GM23248 (cell line): ENCODE measurements around the gene TFAP2E. TPM values are rescaled to one million over a fixed set of nuclear protein-coding genes. Genes with fewer than 3 reads are reported as not detected.
A peak's percentile ranks its signal among the peaks of the same experiment; 100 is the strongest.

Source experiments
- DNase-seq: peaks from one replicate; pipeline ENCODE4 v3.0.0-alpha.2; 2015
- H2AFZ ChIP-seq: fragments of 200-600 bp; sonication (generic); 2 replicates; pipeline ENCODE4 v1.6.1; 2016; ENCODE audit warnings: antibody characterized with exemption
- H3F3A ChIP-seq: fragments of 200-600 bp; sonication (generic); 2 replicates; pipeline ENCODE4 v1.6.1; 2016; ENCODE audit warnings: mild to moderate bottlenecking, antibody characterized with exemption, mixed run types; ENCODE audit not compliant: insufficient read depth
- H3K27ac ChIP-seq: fragments of 200-600 bp; sonication (generic); 2 replicates; pipeline ENCODE4 v1.5.1; 2016; ENCODE audit warnings: mild to moderate bottlenecking
- H3K27me3 ChIP-seq: fragments of 200-600 bp; sonication (generic); replicated peaks from 2 replicates; pipeline ENCODE4 v1.6.1; 2016; ENCODE audit warnings: mild to moderate bottlenecking; ENCODE audit not compliant: insufficient read depth
- H3K36me3 ChIP-seq: fragments of 200-600 bp; sonication (generic); 2 replicates; pipeline ENCODE4 v1.6.1; 2016; ENCODE audit warnings: low read depth, mild to moderate bottlenecking
- H3K4me1 ChIP-seq: fragments of 200-600 bp; sonication (generic); 2 replicates; pipeline ENCODE4 v1.6.1; 2016; ENCODE audit warnings: mild to moderate bottlenecking; ENCODE audit not compliant: insufficient read depth
- H3K4me2 ChIP-seq: fragments of 200-600 bp; sonication (generic); one replicate; pipeline ENCODE4 v1.6.1; 2016; ENCODE audit warnings: mild to moderate bottlenecking; ENCODE audit not compliant: unreplicated experiment
- H3K4me3 ChIP-seq: fragments of 200-600 bp; sonication (generic); 2 replicates; pipeline ENCODE4 v1.5.1; 2016; ENCODE audit warnings: mild to moderate bottlenecking
- H3K79me2 ChIP-seq: fragments of 200-600 bp; sonication (generic); 2 replicates; pipeline ENCODE4 v1.6.1; 2016; ENCODE audit warnings: mild to moderate bottlenecking; ENCODE audit not compliant: insufficient read depth
- H3K9ac ChIP-seq: fragments of 200-600 bp; sonication (generic); 2 replicates; pipeline ENCODE4 v1.6.1; 2016; ENCODE audit warnings: mild to moderate bottlenecking
- H3K9me2 ChIP-seq: fragments of 200-600 bp; sonication (generic); 2 replicates; pipeline ENCODE4 v1.6.1; 2016; ENCODE audit warnings: mixed run types, mild to moderate bottlenecking, moderate library complexity; ENCODE audit not compliant: insufficient read depth
- H3K9me3 ChIP-seq: fragments of 200-600 bp; sonication (generic); one replicate; pipeline ENCODE4 v1.6.1; 2017; ENCODE audit warnings: low read depth
- H4K20me1 ChIP-seq: fragments of 200-600 bp; sonication (generic); 2 replicates; pipeline ENCODE4 v1.6.0; 2016; ENCODE audit not compliant: insufficient read depth
- EZH2 ChIP-seq: fragments of 200-600 bp; sonication (generic); IDR thresholded peaks from 2 replicates; pipeline ENCODE4 v1.6.1; 2018; ENCODE audit warnings: antibody characterized with exemption, mild to moderate bottlenecking; ENCODE audit not compliant: insufficient read depth, poor library complexity, severe bottlenecking
- EZH2phosphoT487 ChIP-seq: fragments of 200-600 bp; sonication (generic); IDR thresholded peaks from 2 replicates; pipeline ENCODE4 v1.6.1; 2018; ENCODE audit warnings: antibody characterized with exemption, moderate library complexity, mild to moderate bottlenecking, low read depth; ENCODE audit not compliant: insufficient read depth
- WGBS, 2 experiments: methylation state at CpG; one replicate each; pipeline ENCODE4 v1.1.6; 2015 to 2017; ENCODE audit warnings: low lambda C conversion rate in 2 of 2, low coverage in 1 of 2; ENCODE audit errors: missing lambda C conversion rate in 2 of 2; 5-methylcytosine and 5-hydroxymethylcytosine counted together
- in situ Hi-C: fragments of 300-500 bp; cut with MboI; formaldehyde crosslinking; loops from 2 replicates; pipeline ENCODE4 v1.15.0; 2020
- polyA plus RNA-seq: library from polyadenylated mRNA; unstranded; fragments of >200 nt; fragmentation: Nextera tagmentation; extraction: Ambion mirVana; gene quantifications from 2 replicates; pipeline ENCODE4 v1.2.1, GENCODE V29; 2016
- total RNA-seq: library from RNA; depleted of rRNA; stranded (reverse); fragments of >200 nt; shearing (Covaris generic); gene quantifications from 2 replicates; pipeline ENCODE4 v1.2.3, GENCODE V29; 2014

TFAP2E gene
- total and polyA plus RNA-seq, 2 experiments from 2014 or later, result 0.18 TPM; not detected in 1

DNA sequence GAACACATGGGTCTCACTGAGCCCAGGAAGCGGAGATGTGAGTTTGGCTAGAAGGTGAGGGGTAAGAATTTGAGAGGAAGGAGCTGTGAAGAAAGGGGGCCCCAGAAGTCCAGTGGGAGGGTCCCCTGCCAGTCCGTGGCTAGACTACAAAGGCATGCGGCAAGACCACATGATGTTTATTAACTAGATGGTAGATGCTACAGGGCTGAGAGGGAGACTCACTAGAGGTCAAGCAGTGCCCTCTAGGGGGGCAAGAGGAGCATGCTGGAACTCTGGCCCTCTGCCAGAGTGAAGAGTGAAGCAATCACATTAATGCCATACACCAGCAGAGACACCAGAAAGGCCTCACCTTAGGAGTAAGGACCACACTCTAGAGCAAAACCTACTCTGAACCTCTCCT, 28.1 kb upstream of the TFAP2E start:
- no peak overlapping the region for H2AFZ ChIP-seq
- peaks cover 15% of the 10 kb centered on the region for H3K4me1 ChIP-seq
- H3K9ac ChIP-seq, result no peak overlapping the region
- DNase-seq, result peak; percentile 34
- peaks cover 63% of the 10 kb centered on the region for H3K79me2 ChIP-seq
- H4K20me1 ChIP-seq, result no peaks in the 10 kb centered on the region
- in situ Hi-C loops, result no loop called here
- peaks cover 21% of the 10 kb centered on the region for H3F3A ChIP-seq
- H3K9me2 ChIP-seq, result no peaks in the 10 kb centered on the region
- H3K27me3 ChIP-seq, result no peaks in the 10 kb centered on the region
- TF ChIP-seq EZH2 (no peak), EZH2phosphoT487 (no peak)
- no peak overlapping the region for H3K27ac ChIP-seq
- 98 to 100% methylated on average over 3 of the region's 3 CpGs for WGBS, 2 experiments
- H3K4me2 ChIP-seq, result no peak overlapping the region
- no peak overlapping the region for H3K4me3 ChIP-seq
- H3K36me3 ChIP-seq, result peaks cover 7% of the 10 kb centered on the region; the same call in 1 of the 2 replicates
- H3K9me3 ChIP-seq, result no peaks in the 10 kb centered on the region

DNA sequence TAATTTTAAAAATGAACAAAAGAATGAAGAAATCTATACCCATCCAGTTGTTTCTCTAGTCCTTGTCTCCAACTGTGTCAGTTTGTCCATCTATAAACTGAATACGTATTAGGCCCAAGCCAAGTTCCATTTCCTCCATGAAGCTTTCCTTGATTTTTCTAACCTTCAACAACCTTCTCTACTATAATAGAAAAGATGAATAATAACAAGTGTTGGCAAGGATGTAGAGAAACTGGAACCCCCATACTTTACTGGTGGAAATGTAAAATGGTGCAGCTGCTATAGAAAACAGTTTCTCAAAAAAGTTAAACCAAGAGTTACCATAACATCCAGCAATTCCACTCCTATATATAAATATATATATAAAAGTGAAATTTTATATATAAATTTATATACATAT, 26.5 kb upstream of the TFAP2E start:
- no peak overlapping the region for H2AFZ ChIP-seq
- no peaks in the 10 kb centered on the region for H3K9me2 ChIP-seq
- no peaks in the 10 kb centered on the region for H3K9me3 ChIP-seq
- no peak overlapping the region for H3K27ac ChIP-seq
- H3K9ac ChIP-seq, result no peak overlapping the region
- peaks cover 4% of the 10 kb centered on the region; the same call in 1 of the 2 replicates for H3K4me1 ChIP-seq
- no peak overlapping the region for H3K4me3 ChIP-seq
- 94 to 98% methylated on average over 1 of the region's 1 CpG for WGBS, 2 experiments
- no peaks in the 10 kb centered on the region for H3K27me3 ChIP-seq
- peaks cover 17% of the 10 kb centered on the region for H3K36me3 ChIP-seq
- peaks cover 7% of the 10 kb centered on the region; the same call in 1 of the 2 replicates for H3F3A ChIP-seq
- H4K20me1 ChIP-seq, result no peaks in the 10 kb centered on the region
- TF ChIP-seq EZH2, result no peak
- TF ChIP-seq EZH2phosphoT487, result no peak
- in situ Hi-C loops, result no loop called here
- no peak overlapping the region for H3K4me2 ChIP-seq
- DNase-seq, result no peak
- peaks cover 60% of the 10 kb centered on the region for H3K79me2 ChIP-seq

DNA sequence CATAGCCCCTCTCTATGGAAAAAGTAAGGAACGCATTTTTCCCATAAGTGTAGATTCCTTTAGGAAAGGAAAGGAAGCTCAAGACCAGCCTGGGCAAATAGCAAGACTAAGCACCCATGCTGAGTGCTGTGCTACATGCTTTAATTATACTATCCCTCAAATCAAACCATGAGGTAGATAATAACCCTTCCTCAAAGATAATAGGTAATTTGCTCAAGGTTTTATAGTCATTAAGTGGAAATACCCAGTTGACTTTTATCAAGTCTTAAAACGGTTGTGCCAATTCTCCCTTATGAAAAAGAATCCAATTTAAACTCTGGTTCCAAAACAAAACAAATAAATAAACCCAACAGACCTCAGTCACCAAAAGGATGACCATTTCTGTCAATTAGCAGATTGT, 19.3 kb upstream of the TFAP2E start:
- WGBS, 2 experiments, result 95 to 98% methylated on average over 2 of the region's 2 CpGs
- no peak for DNase-seq
- Histone ChIP-seq H4K20me1 (no peaks in the 10 kb centered on the region), H3K4me2 (no peak overlapping the region), H2AFZ (no peak overlapping the region), H3K9ac (no peak overlapping the region), H3K36me3 (peaks cover 28% of the 10 kb centered on the region; the same call in 1 of the 2 replicates), H3K79me2 (peaks cover 21% of the 10 kb centered on the region), H3K27ac (no peak overlapping the region), H3K9me3 (no peaks in the 10 kb centered on the region), H3K27me3 (no peaks in the 10 kb centered on the region), H3K4me1 (peaks cover 25% of the 10 kb centered on the region), H3K4me3 (no peak overlapping the region), H3F3A (peaks cover 30% of the 10 kb centered on the region), H3K9me2 (no peaks in the 10 kb centered on the region)
- TF ChIP-seq EZH2, result no peak
- TF ChIP-seq EZH2phosphoT487, result no peak
- in situ Hi-C loops, result no loop called here

DNA sequence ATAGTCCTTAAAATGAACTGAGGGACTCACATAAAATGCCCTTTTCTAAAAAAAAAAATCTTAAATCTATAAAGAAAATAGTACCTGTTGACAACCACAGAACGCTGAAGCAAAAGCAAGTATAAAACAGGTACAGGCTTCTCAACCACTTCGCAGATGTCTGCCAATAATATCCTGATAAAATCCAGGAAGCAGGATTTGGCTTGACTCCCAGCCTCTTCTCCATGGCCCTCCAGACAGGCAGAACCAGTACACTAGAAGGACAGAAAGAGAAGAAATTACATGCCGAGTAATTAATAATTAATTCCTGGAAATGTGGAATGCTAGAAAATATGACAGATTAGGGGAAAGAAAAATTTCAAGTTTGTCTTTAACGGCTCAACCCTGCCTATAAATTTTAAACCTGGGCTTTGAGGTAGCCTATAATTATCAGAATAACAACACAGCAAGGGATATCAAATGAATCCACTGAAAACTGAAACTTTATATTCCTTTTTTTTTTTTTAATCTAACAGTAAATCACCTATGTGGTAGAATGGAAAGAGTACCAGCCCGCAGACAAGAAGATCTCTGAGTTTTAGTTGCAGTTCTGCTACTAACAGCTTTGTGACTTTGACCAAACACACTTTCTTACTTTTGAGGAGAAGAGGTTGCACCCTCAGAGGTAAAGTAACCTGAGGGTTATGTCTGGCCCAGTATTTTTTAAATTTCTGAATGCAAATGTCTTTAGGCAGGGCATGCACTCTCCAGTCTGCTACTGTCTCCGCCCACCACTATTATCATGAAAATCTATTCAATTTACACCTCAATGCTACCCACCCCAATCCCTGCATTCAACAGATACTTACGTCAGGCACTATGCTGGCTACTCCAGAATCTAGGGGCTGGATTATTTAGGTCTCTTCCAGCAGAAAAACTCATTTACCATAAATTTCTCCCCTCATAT, 18.6 kb upstream of the TFAP2E start:
- peaks cover 28% of the 10 kb centered on the region; the same call in 1 of the 2 replicates for H3K36me3 ChIP-seq
- peaks cover 30% of the 10 kb centered on the region for H3F3A ChIP-seq
- H3K27ac ChIP-seq, result peak overlapping the region; percentile 70
- H3K79me2 ChIP-seq, result peaks cover 21% of the 10 kb centered on the region
- H3K4me1 ChIP-seq, result peaks cover 25% of the 10 kb centered on the region
- H3K27me3 ChIP-seq, result no peaks in the 10 kb centered on the region
- in situ Hi-C loops, result no loop called here
- H3K4me2 ChIP-seq, result peak overlapping the region; percentile 95
- no peak for DNase-seq
- WGBS, 2 experiments, result 71 to 74% methylated on average over 7 of the region's 7 CpGs
- no peaks in the 10 kb centered on the region for H3K9me3 ChIP-seq
- H3K4me3 ChIP-seq, result peak overlapping the region; percentile 86
- H3K9ac ChIP-seq, result no peak overlapping the region
- H3K9me2 ChIP-seq, result no peaks in the 10 kb centered on the region
- no peak overlapping the region for H2AFZ ChIP-seq
- H4K20me1 ChIP-seq, result no peaks in the 10 kb centered on the region
- TF ChIP-seq EZH2 (no peak), EZH2phosphoT487 (no peak)
